Measurements from ENCODE around the gene MT1G.

MT1G gene

DNA sequence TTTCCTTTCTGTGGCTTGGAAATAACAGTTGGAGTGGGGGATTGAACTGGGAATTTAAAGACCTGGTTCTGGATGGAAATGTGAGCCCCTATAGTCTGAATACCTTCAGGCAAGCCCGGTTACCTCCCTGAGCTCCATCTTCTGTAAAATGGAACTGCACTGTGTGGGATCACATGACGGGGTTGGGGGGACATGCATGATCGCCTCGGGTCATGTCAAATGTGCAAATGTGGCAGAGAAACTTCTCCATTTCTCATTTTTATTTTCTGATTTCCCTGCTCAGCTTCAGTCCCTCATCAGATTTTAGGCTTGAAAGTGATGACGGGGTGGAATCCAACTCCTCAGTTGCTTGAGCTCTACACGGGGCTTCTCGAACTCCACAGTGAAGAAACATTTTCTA, 14.6 kb downstream of the MT1G start:
- no peak for DNase-seq (ENCODE audit: extremely low read depth, low read depth)
- TF ChIP-seq, protein P1, sequence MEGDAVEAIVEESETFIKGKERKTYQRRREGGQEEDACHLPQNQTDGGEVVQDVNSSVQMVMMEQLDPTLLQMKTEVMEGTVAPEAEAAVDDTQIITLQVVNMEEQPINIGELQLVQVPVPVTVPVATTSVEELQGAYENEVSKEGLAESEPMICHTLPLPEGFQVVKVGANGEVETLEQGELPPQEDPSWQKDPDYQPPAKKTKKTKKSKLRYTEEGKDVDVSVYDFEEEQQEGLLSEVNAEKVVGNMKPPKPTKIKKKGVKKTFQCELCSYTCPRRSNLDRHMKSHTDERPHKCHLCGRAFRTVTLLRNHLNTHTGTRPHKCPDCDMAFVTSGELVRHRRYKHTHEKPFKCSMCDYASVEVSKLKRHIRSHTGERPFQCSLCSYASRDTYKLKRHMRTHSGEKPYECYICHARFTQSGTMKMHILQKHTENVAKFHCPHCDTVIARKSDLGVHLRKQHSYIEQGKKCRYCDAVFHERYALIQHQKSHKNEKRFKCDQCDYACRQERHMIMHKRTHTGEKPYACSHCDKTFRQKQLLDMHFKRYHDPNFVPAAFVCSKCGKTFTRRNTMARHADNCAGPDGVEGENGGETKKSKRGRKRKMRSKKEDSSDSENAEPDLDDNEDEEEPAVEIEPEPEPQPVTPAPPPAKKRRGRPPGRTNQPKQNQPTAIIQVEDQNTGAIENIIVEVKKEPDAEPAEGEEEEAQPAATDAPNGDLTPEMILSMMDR (IDR thresholded peaks at IDR 0.05; ENCODE audit: low read depth, low read length), result no peak

DNA sequence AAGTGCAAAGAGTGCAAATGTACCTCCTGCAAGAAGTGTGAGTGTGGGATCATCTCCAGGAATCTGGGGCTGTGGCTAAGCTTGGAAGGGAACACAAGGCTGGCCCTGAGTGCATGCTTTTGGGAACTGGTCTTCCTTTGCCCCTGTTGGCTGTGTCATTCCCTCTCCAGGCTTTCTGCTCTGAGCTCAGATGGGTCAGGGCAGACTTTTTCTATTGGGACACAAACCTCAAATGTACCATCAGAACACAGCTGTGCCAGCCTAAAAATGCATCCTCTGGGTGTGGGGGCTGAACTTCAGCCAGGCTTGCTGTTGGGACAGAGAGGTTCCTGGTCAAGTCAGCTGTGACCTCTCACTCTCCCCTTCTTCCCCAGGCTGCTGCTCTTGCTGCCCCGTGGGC, 15.3 kb downstream of the MT1G start:
- TF ChIP-seq, protein P1 (IDR thresholded peaks at IDR 0.05; ENCODE audit: low read depth, low read length), result no peak
- DNase-seq (ENCODE audit: extremely low read depth, low read depth), result no peak

DNA sequence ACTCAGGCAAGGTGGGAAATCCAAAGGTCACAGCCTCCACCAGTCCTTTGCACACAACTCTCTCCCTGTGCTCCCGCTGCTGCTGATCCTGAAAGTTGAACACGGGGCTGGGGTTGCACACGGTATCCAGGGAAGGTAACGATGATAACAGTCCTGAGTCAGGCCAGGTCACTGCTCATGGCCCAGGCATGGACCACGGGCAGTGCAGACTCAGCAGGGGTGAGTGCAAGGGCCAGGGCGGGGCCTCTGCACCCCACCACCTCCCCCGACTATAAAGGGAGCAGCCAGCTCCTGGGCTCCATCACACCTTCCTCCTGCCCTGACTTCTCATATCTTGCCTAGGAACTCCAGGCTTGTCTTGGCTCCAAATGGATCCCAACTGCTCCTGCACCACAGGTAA, 16.3 kb downstream of the MT1G start, which contains the start of gene MT1B:
MT1B (plus strand) TSS at position 301 of the 400 bp plus-strand sequence; CDS start at position 369, 68 bp downstream.
- DNase-seq (ENCODE audit: extremely low read depth, low read depth), result no peak
- TF ChIP-seq, protein P1 (IDR thresholded peaks at IDR 0.05; ENCODE audit: low read depth, low read length), result no peak

DNA sequence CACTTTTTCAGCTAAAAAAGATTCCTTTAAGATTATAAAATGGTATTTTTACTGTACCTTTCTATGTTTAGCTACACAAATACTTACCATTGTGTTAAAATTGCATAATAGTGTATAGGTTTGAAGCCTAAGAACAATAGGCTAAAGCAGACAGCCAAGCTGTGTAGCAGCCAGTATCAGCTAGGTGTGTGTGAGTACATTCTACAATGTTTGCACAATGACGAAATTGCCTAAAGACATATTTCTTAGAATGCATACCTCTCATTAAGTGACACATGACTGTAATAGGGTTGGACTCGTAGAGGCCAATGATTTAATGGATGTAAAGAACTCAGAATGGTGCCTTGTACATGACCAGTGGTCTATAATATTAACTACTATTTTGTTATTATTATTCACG, 18.0 kb downstream of the MT1G start:
- TF ChIP-seq, protein P1 (IDR thresholded peaks at IDR 0.05; ENCODE audit: low read depth, low read length), result no peak
- no peak for DNase-seq (ENCODE audit: extremely low read depth, low read depth)

DNA sequence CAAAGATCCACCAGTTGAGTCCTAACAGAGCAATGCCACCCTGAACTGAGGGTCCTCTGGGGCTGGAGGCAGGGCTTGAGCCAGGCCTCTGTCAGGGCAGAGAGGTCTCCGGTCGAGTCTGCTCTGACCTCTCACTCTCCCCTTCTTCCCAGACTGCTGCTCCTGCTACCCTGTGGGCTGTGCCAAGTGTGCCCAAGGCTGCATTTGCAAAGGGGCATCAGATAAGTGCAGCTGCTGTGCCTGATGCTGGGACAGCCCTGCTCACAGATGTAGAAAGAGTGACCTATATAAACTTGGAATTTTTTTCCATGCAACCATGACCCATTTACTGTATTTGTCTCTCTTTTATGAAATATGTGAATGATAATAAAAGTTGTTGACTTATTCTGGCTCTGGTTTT, 18.6 kb downstream of the MT1G start:
- TF ChIP-seq, protein P1 (IDR thresholded peaks at IDR 0.05; ENCODE audit: low read depth, low read length), result no peak
- no peak for DNase-seq (ENCODE audit: extremely low read depth, low read depth)

DNA sequence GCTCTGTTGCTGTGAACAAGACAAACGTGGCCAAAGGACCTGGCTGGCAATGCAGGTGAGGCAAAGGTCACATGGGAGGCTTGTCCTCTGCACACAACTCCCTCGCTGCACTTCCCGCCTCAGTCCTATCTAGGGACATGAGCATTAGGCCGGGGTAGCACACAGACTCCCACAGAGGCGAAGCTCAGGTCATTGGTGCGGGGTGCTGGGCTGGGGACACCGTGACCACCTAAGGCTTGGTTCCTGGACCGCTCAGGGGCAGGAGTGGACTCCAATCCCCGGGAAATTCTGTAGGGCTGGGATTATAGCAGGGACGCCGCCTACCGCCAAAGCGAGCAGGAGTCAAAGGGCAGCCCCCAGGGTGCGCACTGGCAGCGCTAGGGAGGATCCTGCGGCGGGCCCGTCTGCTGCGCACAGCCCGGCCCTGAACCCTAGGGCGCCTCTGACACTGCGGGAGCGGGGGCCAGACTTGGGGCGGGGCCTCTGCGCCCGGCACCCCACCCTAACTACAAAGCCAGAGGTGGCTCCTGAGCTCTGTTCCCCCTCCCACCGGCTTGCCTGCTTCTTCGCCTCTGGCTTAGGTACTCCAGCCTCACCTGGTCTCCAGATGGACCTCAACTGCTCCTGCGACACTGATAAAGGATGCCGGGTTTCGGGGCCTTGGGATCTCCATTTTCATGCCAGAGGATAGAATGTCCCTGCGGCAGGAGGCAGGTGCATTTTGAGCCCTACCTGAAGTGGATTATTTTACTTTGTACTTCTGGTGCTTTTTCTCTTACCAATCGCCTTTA, 20.0 kb downstream of the MT1G start:
- DNase-seq (ENCODE audit: extremely low read depth, low read depth), result no peak
- TF ChIP-seq, protein P1 (IDR thresholded peaks at IDR 0.05; ENCODE audit: low read depth, low read length), result no peak

DNA sequence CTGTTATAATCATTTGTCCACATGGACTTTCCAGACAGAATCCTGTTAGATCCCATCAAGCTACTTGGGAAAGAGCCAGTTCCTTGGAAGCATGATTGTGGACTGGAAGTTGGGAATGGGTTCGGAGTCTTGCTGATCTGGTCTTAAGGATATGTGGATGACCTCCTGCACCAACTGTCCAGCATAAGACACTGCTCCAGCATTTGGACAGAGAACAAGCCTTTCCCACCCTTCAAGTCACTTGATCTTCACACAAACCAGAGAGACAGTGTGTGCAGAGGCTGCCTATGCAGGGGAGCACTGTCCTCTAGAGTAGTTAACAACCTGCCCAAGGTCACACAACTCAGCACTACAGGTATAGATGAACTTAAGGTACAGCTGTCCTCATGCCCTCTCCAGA, 22.0 kb downstream of the MT1G start:
- DNase-seq (ENCODE audit: extremely low read depth, low read depth), result no peak
- TF ChIP-seq, protein P1 (IDR thresholded peaks at IDR 0.05; ENCODE audit: low read depth, low read length), result no peak

All from AG09319 (cell line).